IPS-NIHi7 (cell line): Measurements from ENCODE around the gene C20orf96.
"Not testable (repeated sequence)": the region's sequence is repeated elsewhere in the genome, so short reads cannot be mapped to it uniquely, and the experiment has no call there.

Source experiments
- DNase-seq: peaks from one replicate; pipeline ENCODE4 v3.0.0; 2012; ENCODE audit warnings: mixed read lengths; ENCODE audit errors: extremely low spot score

Gene C20orf96

GRCh38 chr20:290084-290831, at the start of gene C20orf96:
C20orf96 (minus strand) TSS chr20:290750; CDS start chr20:290610, 140 bp downstream.
- peak; percentile 99 for DNase-seq

GRCh38 chr20:336040-336439, 45.5 kb upstream of the C20orf96 start:
- not testable (repeated sequence) for DNase-seq

GRCh38 chr20:334578-334977, 44.0 kb upstream of the C20orf96 start:
- no peak for DNase-seq

- DNase-seq = peak; percentile 78
Measured at GRCh38 chr20:330233-331149, 39.9 kb upstream of the C20orf96 start.

- DNase-seq = no peak
Measured at GRCh38 chr20:329851-330232, 39.3 kb upstream of the C20orf96 start.

- no peak for DNase-seq
Measured at GRCh38 chr20:328975-329695, 38.6 kb upstream of the C20orf96 start.

- DNase-seq = no peak
Measured at GRCh38 chr20:328027-328974, 37.8 kb upstream of the C20orf96 start.

- peak; percentile 89 for DNase-seq
Measured at GRCh38 chr20:327186-328026, 36.9 kb upstream of the C20orf96 start.

GRCh38 chr20:326645-327185, 36.2 kb upstream of the C20orf96 start:
- no peak for DNase-seq

- no peak for DNase-seq
Measured at GRCh38 chr20:325889-326644, 35.5 kb upstream of the C20orf96 start.

GRCh38 chr20:325045-325888, 34.7 kb upstream of the C20orf96 start, which contains the start of gene SOX12:
SOX12 (plus strand) TSS chr20:325552; CDS start chr20:325925, 373 bp downstream.
- peak; percentile 82 for DNase-seq

- DNase-seq = peak; percentile 75
Measured at GRCh38 chr20:324177-325044, 33.9 kb upstream of the C20orf96 start.

GRCh38 chr20:316316-317068, 25.9 kb upstream of the C20orf96 start:
- DNase-seq = no peak

- no peak for DNase-seq
Measured at GRCh38 chr20:313948-314347, 23.4 kb upstream of the C20orf96 start.

GRCh38 chr20:313402-313801, 22.9 kb upstream of the C20orf96 start:
- DNase-seq = no peak

- DNase-seq = no peak
Measured at GRCh38 chr20:312866-313265, 22.3 kb upstream of the C20orf96 start.
